Renal cortex interstitium (tissue), 11 donors: ENCODE measurements around the gene ZNF212. TPM values are rescaled to one million over a fixed set of nuclear protein-coding genes. Genes with fewer than 3 reads are reported as not detected.

Experiments
- DNase-seq, 11 donors: peaks; one replicate each; pipeline ENCODE4 v3.0.0-alpha.2; 2013; ENCODE audit warnings: low read depth in 9 of 11, low spot score in 4 of 11; ENCODE audit errors: extremely low read depth in 1 of 11
- polyA plus RNA-seq, 3 donors: library from polyadenylated mRNA; unstranded; fragments of 120-200 nt; gene quantifications; one replicate each; pipeline ENCODE4 v1.2.1, GENCODE V29; 2013; ENCODE audit not compliant: insufficient read length in 3 of 3

Gene ZNF212
- polyA plus RNA-seq, 3 donors: 16.8 to 20.2 (median 18.3) TPM

DNA sequence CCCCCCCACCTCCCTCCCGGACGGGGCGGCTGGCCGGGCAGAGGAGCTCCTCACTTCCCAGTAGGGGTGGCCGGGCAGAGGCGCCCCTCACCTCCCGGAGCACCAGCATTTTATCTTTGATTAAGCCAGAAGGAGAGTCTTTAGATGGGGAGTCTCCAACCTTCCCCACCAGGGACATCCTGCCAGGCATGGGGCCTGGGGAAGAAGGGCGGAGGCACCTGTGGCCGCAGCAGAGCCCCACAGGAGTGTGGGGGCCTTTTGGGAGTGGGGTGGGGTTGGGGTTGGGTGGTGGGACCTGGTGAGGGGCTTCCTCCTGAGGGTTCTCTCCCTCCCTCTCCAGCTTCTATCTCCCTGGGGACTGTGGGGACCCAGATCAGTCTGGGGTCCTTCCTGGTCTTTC lies 40.7 kb downstream of the ZNF212 start:
- DNase-seq: no peak

DNA sequence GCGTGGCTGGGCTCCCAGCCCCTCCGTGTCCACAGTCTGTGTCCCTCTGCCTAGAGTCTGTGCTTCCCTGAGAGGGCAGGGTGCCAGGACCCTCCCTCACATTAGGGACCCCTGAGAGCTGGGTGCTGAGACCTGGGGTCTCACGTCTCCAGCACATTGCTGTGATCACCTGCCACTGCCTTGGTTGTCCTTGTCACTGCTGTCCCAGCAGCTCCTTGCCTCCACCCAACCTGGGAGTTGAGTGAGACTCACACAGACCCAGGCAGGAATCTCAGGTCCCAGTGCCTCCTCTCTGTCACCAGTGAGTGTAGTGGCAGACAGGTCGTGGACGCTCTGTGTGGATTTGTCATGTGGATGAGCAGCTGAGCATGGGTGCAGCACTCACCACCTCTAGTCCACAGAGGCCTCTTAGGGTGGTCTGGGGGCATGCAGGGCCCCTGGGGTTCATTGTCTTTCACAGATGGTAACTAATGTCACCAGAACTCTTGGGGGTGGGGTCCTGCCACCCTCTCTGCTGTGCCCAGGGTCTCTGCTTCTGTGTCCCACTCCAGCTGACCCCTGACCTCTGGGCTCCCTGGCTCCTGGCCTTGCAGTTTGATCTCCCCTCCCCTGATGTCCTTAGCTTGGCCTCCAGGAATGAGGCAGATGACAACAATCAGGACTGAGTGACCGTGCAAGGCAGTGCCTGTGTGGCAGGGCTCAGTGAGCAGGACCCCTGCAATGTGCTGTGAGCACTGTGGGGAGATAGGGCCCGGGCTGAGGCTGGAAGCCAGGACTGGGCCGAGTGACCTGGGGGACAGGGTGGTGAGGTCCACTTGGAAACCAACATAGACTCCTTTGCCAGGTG lies 41.4 kb downstream of the ZNF212 start:
- no peak for DNase-seq

DNA sequence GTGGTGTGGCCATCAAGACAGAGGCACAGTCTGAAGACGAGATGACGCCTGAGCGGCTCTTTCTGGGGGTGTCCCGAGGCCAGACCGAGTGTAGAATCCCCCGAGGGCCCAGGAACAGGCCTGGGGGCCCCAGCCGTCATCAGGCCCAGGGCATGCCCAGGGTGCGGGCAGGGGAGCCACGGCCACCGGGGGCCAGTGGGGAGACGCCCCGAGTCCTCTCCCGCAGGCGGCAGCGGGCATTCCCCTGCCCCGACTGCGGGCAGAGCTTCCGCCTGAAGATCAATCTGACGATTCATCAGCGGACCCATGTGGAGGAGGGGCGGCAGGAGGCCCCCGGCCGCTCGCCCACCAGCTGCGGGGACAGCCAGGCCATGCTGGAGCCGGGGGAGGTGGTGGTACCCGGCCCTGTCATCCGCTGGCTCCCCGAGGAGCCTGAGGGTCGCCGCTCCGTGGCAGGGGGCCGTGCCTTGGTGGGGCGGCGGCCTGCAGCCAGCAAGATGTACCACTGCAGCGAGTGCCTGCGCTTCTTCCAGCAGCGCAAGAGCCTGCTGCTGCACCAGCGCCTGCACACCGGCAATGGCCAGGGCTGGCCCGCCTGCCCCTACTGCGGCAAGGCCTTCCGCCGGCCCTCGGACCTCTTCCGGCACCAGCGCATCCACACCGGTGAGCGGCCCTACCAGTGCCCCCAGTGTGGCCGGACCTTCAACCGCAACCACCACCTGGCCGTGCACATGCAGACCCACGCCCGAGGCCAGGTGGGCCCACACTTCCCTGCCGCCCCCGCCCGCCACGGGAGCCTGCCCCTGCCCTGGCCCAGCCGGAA lies 42.3 kb downstream of the ZNF212 start:
- no peak for DNase-seq

DNA sequence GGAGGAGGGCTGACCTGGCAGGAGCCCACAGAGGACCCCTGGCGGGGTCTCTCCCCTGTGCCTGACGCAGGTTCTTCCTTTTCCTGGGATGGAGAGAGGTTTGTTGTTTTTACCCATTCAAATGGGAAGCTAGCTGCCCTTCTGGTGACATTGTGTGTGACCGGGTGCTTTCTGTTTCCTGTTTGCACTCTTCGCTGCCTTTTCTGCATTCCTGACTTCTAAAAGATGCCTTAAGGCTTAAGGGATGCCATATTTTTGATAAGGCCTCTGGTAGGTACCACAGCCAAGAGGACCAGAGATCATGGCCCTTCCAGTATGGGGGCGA lies 42.8 kb downstream of the ZNF212 start:
- no peak for DNase-seq

DNA sequence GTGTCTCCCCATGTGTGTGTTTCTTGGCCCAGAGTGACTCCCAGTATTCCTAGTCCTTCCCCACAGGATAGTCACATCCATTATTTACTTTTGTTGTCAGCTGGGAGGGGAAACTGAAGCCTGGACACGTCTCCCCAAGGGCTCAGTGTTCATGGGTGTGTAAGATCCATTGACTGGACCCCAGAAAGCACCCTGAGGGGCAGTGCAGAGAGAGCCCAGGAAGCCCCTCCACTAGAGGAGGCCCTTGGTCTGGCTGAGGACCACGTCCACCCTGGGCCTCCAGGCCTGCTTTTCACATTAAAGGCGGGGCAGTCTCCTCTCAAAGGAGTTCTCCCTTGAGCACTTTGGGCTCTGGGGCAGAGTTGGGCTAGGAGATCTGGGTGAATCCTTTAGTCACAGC lies 43.9 kb downstream of the ZNF212 start:
- DNase-seq: no peak

DNA sequence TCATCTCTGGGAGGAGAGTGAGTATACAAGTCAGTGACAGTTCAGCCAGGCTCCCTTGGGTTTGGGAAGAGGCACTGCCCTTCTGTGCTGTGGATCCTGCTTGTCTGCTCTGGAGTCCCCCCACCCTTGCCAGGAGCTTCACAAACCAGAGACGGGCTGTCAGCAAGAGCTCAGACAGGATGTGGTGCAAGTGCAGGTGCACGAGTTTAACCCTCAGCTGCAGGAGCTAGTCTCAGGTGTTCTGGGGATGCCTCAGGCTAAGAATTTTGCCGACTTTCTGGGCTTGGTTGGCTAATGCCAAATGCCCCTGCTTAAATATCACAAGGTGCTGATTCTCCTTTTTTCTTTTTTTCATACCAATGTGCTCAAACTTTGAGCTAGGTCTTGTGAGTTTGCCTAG lies 44.9 kb downstream of the ZNF212 start:
- no peak for DNase-seq

DNA sequence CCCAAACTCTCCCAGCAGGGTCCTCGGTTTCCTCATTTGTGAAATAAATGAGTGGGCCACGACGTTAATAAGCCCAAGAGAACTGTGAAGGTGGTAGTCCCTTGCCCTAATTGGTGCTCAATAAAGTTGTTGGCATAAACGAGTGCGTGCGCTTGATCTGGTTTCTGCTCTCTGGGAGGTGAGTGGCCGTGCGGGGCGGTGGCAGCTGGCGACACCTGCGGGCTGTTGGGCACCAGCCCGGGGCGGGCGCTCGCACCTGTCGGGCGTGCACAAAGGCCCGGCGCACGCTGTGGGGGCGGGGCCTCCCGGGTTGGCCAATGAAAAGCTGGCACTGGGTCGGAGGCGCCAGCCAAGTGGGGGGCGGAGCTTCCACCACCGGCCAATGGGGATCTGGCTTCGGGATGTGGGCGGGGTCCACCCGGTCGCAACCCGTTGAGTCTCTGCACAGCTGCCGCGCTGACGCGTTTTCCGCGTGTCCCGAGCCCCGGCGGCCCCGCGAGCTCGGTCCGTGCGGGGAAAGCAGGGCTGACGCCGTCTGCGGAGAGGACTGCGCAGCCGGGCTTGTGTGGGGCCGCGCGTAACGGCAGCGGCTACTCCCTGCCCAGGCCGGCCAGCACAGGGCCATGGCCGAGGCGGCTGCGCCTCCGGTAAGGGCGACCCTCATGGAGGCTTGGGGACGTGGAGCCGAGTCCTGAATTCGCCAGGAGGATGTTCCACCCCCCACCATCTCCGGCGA lies 45.6 kb downstream of the ZNF212 start:
- DNase-seq: peak; percentile 74 to 92 (median 87)

DNA sequence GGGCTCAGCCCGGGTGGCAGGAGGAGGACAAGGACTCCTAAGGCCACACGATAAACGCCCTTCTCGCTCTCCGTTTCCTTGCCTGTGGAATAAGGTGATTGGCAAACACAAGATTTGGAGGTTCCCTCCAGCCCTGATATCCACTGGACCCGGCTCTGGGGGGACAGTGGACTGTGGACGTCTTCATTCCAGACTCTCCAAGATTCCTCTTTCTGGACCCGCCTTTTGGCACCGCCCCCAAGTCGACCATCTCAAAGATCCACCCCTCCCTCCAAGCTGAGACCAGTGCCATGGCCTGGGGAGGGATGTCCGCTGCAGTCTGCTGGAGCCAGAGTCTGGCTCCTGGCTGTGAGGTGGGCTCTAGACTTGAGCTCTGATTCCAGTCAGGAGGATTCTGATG lies 46.2 kb downstream of the ZNF212 start:
- DNase-seq: peak in 3 of 11 donors; percentile 5 to 15 (median 10)

DNA sequence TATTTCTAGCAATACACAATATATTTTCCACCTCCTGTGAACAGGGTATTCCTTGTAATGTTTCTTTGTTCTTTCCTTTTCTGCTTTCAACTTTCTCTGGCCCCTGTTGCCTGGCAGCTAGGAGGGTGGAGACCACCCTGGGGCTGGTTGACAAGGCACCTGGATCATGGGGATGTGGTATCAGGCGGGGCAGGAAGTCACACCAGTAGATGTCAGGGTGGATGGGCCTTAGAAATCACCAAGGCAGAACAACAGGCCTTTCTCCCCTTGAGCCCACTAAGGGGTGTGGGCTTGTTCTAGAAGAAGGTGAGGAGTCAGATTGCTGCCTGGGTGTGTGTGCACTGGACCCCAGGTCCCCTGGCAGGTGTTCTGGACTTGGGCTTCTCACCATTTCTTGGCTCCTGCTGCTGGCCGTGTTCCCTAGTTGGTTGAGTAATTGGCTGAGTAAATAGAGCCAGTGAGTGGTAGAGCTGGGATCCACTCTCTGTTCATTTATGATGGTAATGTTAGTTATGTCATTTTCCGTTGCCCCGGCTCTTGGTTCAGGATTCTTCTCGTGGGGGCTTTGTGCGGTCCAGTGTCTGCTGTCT lies 47.5 kb downstream of the ZNF212 start:
- no peak for DNase-seq

DNA sequence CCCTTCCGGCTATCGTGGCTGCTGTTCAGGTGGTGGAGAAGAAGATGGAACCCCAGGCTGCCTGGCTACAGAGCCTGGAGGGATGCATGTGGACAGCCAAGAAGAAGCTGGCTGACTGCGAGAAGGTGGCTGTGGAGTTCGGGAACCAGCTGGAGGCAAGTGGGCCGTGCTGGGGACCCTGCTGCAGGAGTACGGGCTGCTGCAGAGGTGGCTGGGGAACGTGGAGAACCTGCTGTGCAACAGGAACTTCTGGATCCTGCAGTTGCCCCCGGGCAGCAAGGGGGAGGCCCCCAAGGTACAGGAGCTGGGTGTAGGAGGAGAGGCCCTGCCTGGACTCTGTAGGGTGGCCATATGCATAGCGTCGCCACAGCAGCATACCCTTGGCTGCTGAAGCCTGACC lies 48.2 kb downstream of the ZNF212 start:
- DNase-seq: no peak

DNA sequence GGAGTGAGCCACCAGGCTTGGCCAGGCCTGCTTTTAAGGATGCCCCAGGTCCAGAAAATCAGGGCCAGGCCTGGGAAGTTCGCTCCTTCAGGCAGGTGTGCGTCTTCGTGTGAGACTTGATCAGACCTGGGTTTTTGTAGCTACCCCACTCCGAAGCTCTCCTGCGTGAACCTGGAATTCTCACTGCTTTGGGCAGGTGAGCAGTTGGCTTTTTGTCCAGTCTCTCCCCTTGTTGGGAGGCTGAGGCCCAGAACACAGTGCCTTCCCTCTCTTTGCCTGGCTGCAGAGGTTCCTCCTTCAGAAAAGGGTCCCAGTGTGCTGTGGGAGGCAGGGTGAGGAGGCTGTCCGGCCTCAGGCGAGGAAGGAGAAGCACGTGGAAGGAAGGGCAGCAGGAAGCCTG lies 49.8 kb downstream of the ZNF212 start:
- DNase-seq: no peak

DNA sequence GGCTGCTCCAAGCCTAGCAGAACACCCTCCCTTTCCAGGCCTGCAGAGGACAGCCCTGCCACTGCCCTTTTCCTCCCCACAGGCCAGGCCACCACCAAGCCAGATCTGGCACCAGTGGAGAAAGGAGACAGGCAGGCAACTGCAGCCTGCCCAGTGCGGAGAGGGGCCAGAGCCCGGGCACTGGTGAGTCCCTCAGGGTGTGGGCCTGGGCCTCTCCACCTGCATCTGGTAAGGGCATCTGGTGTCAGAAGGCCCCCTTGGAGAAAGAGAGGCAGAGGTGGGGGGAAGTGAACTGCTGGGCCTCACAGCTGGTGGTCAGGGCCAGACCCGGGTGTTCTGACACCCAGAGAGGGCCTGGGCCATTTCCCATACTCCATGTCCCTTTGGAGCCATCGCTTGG lies 50.4 kb downstream of the ZNF212 start:
- DNase-seq: no peak

DNA sequence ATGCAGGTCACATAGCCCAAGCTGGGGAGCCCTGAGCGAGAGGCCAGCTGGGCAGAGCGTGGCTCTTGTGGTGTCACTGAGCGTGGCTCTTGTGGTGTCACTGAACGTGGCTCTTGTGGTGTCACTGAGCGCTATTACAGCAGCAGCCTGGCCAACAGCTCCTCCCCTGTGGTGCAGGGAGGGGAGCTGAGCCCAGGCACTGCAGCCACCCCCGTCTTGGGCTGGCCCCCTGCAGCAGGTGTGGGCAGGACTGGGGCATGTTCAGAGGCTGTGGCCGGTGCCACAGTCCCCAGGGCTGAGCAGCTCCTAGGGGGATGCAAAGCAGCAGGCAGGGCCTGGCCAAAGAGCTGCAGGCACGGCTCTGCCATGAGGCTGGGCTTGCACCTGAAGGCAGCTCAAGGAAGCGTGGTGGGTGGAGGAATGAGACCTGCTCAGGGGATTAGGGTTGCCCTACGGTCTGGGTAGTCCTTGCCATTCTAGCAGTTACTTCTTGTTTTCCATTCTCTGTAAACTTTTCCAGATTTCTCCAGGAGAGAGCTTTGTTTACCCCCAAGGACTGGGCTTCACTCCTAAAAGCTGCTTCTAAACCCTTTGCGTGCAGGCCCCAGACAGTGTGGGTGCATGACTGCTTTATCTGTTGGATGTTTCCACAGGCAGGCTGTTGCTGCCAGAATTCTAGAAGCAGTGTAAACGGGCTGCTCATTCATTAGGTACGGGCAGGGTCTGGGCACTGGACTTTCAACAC lies 51.8 kb downstream of the ZNF212 start:
- no peak for DNase-seq

DNA sequence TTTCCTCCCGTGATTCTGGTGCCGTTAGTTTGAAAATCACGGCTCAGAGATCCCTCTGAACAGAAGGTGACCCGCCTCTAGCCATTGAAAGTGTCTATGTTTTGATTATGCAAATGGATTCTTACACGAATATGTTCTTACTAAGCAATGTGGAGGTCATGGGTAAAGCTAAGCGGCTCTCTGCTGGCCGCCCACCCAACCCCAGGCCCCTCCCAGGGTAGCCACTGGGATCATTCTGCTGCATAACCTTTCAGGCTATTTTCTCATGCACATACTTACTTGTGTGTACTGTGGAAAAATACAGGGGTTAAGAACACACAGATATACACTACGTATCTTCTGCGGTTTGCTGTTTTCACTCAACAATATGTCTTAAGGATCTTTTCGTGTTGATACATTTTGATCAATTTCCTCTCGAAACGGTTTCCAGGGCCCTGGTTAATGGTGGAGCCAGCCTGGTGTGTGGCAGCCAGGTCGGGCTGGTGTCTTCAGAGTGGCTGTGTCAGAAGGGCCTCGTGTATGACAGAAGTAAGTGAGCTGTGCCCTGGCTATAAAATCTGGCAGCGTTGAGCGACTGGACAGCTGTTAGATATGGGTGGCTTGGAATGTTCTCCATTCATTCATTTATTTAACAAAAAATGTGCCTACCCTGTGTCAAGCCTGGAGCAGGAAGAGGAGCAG lies 52.5 kb downstream of the ZNF212 start:
- no peak for DNase-seq

DNA sequence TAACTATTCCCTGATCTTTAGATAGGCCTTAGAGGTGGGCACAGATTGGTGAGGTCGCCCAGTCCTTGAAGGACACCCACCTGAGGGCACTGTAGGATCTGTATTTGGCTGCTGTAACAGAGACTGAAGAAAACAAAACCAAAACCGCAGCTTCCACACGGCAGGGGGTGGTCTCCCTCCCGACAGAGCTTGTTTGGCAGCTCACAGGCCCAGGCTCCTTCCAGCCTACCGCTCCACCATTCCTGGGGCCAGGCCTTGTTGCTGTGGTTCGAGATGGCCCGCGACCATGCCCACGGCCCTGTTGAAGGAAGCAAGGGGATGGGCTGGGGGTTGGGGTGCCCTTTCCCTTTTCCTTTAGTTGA lies 53.0 kb downstream of the ZNF212 start:
- no peak for DNase-seq

DNA sequence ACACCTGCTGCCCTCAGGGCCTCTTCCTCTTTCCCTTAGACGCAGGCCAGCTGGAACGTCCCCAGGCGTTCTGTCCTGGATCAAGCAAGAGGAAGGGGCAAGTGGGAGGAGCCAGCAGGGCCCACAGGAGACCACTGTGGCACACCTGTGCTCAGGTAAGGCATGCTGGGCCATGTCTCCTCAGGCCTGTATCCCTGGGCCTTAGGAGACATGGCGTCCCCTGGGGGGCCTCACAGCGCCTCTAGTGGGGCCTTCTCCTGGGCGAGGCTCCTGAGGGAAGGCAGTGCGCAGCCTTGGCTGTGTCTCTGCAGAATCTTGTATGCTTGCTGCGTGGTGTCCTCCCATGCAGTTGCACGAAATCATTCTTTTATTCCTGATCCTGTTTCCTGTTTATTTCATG lies 53.9 kb downstream of the ZNF212 start:
- DNase-seq: no peak

DNA sequence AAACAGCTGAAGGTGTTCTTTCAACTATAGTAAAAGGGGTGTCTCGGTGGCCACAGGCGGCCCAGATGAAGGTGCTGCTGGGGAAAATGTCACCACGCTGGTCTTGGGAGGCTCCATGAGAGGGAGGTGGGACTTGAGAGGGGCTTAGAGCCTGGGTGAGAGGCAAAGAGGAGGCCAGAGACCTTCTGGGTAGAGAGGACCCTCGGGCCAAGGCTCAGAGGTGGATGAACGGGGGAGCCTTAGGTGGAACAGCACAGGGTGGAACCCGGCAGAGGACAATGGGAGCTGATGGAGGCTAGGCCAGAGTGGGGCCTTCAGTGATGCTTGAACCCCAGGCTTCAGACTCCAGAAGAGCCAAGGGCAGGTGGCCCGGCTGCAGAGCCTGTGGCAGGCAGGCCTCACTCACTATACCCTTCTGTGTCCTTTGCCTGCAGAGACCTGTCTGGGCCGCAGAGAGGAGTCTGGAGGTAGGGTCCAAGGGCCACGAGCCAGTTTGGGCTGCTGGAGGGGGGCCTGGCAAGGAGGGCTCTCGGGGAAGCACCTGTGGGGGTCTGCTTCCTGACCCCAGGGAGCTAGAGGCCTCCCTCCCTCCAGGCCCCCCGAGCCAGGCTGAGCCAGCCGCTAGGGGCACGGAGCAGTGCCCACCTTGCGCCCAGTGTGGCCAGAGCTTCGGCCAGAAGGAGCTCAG lies 54.6 kb downstream of the ZNF212 start:
- DNase-seq: no peak
